IPS-18c (cell line): ENCODE data around the gene KANSL1.
"Not testable (repeated sequence)": the region's sequence is repeated elsewhere in the genome, so short reads cannot be mapped to it uniquely, and the experiment has no call there.

ENCODE experiments used
- H3K4me3 ChIP-seq: 2 replicates; pipeline ENCODE4 v1.7.0; 2013; ENCODE audit warnings: low read depth, mild to moderate bottlenecking, low read length, moderate library complexity; ENCODE audit not compliant: insufficient read depth
- H3K9me3 ChIP-seq: one replicate; pipeline ENCODE4 v1.6.1; 2013; ENCODE audit warnings: mild to moderate bottlenecking, low read length, moderate library complexity; ENCODE audit not compliant: control insufficient read depth, insufficient read depth

Gene KANSL1

DNA sequence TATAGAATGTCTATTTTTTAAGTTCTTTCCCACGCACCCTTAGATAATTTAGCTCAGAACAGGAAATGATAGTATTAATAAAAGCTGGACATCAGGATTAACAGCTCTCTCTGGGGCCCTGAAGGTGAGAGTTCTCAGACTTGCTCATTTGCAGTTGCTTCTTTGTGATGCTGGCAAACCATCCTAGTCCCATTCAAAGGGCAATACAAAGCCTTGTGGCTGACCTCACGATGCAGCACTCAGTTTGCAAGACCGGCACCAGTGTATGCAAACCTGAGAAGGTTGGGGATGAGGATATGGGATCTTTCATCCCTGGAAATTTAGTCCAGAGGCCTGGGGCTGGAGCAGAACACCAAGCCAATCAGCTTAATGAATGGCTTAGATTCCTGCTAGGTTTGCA lies 164.9 kb downstream of the KANSL1 start:
- H3K4me3 ChIP-seq: no peak overlapping the region
- no peaks in the 10 kb centered on the region for H3K9me3 ChIP-seq

GRCh38 chr17:46027976-46028325 lies 165.3 kb downstream of the KANSL1 start:
- Histone ChIP-seq H3K4me3 (no peak overlapping the region), H3K9me3 (no peaks in the 10 kb centered on the region)

- H3K4me3 ChIP-seq: no peak overlapping the region
- no peaks in the 10 kb centered on the region for H3K9me3 ChIP-seq
Observed at GRCh38 chr17:46027048-46027975, 165.9 kb downstream of the KANSL1 start.

DNA sequence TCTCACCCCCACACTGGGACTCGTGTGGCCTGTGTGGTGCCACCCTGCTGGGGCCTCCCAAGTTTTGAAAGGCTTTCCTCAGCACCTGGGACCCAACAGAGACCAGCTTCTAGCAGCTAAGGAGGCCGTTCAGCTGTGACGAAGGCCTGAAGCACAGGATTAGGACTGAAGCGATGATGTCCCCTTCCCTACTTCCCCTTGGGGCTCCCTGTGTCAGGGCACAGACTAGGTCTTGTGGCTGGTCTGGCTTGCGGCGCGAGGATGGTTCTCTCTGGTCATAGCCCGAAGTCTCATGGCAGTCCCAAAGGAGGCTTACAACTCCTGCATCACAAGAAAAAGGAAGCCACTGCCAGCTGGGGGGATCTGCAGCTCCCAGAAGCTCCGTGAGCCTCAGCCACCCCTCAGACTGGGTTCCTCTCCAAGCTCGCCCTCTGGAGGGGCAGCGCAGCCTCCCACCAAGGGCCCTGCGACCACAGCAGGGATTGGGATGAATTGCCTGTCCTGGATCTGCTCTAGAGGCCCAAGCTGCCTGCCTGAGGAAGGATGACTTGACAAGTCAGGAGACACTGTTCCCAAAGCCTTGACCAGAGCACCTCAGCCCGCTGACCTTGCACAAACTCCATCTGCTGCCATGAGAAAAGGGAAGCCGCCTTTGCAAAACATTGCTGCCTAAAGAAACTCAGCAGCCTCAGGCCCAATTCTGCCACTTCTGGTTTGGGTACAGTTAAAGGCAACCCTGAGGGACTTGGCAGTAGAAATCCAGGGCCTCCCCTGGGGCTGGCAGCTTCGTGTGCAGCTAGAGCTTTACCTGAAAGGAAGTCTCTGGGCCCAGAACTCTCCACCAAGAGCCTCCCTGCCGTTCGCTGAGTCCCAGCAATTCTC lies 166.8 kb downstream of the KANSL1 start:
- Histone ChIP-seq H3K4me3 (no peak overlapping the region), H3K9me3 (no peaks in the 10 kb centered on the region)

DNA sequence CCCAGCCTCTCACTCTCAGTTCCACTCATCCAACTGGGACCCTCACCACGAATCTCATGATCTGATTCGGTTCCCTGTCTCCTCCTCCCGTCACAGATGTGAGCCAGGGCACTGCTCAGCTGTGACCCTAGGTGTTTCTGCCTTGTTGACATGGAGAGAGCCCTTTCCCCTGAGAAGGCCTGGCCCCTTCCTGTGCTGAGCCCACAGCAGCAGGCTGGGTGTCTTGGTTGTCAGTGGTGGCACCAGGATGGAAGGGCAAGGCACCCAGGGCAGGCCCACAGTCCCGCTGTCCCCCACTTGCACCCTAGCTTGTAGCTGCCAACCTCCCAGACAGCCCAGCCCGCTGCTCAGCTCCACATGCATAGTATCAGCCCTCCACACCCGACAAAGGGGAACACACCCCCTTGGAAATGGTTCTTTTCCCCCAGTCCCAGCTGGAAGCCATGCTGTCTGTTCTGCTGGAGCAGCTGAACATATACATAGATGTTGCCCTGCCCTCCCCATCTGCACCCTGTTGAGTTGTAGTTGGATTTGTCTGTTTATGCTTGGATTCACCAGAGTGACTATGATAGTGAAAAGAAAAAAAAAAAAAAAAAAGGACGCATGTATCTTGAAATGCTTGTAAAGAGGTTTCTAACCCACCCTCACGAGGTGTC lies 167.6 kb downstream of the KANSL1 start:
- H3K4me3 ChIP-seq: no peak overlapping the region

DNA sequence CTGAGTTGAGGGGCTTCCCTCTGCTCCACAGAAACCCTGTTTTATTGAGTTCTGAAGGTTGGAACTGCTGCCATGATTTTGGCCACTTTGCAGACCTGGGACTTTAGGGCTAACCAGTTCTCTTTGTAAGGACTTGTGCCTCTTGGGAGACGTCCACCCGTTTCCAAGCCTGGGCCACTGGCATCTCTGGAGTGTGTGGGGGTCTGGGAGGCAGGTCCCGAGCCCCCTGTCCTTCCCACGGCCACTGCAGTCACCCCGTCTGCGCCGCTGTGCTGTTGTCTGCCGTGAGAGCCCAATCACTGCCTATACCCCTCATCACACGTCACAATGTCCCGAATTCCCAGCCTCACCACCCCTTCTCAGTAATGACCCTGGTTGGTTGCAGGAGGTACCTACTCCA lies 168.2 kb downstream of the KANSL1 start:
- Histone ChIP-seq H3K9me3 (no peaks in the 10 kb centered on the region), H3K4me3 (no peak overlapping the region)

More for the DNA sequence above, 167.6 kb downstream of the KANSL1 start:
- H3K9me3 ChIP-seq: no peaks in the 10 kb centered on the region

GRCh38 chr17:46024590-46024989 lies 168.6 kb downstream of the KANSL1 start:
- no peak overlapping the region for H3K4me3 ChIP-seq
- no peaks in the 10 kb centered on the region for H3K9me3 ChIP-seq

- Histone ChIP-seq H3K9me3 (no peaks in the 10 kb centered on the region), H3K4me3 (no peak overlapping the region)
Observed at GRCh38 chr17:46023783-46024388, 169.3 kb downstream of the KANSL1 start.

- H3K4me3 ChIP-seq, H3K9me3 ChIP-seq: not testable (repeated sequence)
Observed at GRCh38 chr17:46023366-46023765, 169.9 kb downstream of the KANSL1 start.

- no peak overlapping the region for H3K4me3 ChIP-seq
- no peaks in the 10 kb centered on the region for H3K9me3 ChIP-seq
Observed at GRCh38 chr17:46020998-46021397, 172.2 kb downstream of the KANSL1 start.

GRCh38 chr17:46020023-46020761 lies 173.0 kb downstream of the KANSL1 start:
- Histone ChIP-seq H3K9me3 (no peaks in the 10 kb centered on the region), H3K4me3 (no peak overlapping the region)

DNA sequence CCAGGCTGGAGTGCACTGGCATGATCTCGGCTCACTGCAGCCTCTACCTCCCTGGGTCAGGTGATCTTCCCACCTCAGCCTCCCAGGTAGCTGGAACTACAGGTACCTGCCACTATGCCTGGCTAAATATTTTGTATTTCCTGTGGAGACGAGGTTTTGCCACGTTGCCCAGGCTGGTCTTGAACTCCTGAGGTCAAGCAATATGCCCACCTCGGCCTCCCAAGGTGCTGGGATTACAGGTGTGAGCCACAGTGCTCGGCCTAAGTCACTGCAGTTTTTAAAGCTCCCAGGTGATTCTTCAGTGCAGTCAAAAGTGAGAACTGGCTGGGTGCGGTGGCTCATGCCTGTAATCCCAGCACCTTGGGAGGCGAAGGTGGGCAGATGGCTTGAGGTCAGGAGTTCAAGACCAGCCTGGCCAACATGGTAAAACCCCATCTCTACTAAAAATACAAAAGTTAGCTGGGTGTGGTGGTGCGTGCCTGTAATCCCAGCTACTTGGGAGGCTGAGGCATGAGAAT lies 173.8 kb downstream of the KANSL1 start:
- H3K4me3 ChIP-seq: not testable (repeated sequence)

GRCh38 chr17:46013502-46014165 lies 179.6 kb downstream of the KANSL1 start:
- H3K4me3 ChIP-seq: no peak overlapping the region
- no peaks in the 10 kb centered on the region for H3K9me3 ChIP-seq

More for the DNA sequence above, 173.8 kb downstream of the KANSL1 start:
- not testable (repeated sequence) for H3K9me3 ChIP-seq

- H3K4me3 ChIP-seq: no peak overlapping the region
- no peaks in the 10 kb centered on the region for H3K9me3 ChIP-seq
Observed at GRCh38 chr17:46013127-46013501, 180.1 kb downstream of the KANSL1 start.

- H3K9me3 ChIP-seq: no peaks in the 10 kb centered on the region
- H3K4me3 ChIP-seq: no peak overlapping the region
Observed at GRCh38 chr17:46012506-46013079, 180.6 kb downstream of the KANSL1 start.
